H1 (cell line): ENCODE results near the gene GPR135.

Experiments used
- CHD1 ChIP-seq: IDR thresholded peaks from 2 replicates; pipeline ENCODE4 v1.6.1; 2012; ENCODE audit warnings: low read depth, low read length, improper control_type of control experiment
- CHD2 ChIP-seq: IDR thresholded peaks from 2 replicates; pipeline ENCODE4 v1.6.1; 2012; ENCODE audit warnings: low read length, improper control_type of control experiment
- CREB1 ChIP-seq: IDR thresholded peaks from 2 replicates; pipeline ENCODE4 v1.6.1; 2012; ENCODE audit warnings: inconsistent platforms
- HDAC6 ChIP-seq: IDR thresholded peaks from one replicate; pipeline ENCODE4 v1.7.1; 2012; ENCODE audit warnings: low read depth, mild to moderate bottlenecking, inconsistent platforms, low read length, moderate library complexity
- KDM4A ChIP-seq: IDR thresholded peaks from one replicate; pipeline ENCODE4 v1.7.1; 2012; ENCODE audit warnings: low read depth, mild to moderate bottlenecking, moderate library complexity, low read length, inconsistent platforms; ENCODE audit not compliant: severe bottlenecking
- NANOG ChIP-seq: IDR thresholded peaks from 2 replicates; pipeline ENCODE4 v1.6.1; 2011; ENCODE audit warnings: low read length, low read depth, mild to moderate bottlenecking, inconsistent platforms; ENCODE audit not compliant: insufficient read depth, poor library complexity, severe bottlenecking
- POLR2AphosphoS5 ChIP-seq: IDR thresholded peaks from 2 replicates; pipeline ENCODE4 v1.6.1; 2011; ENCODE audit warnings: low read depth, low read length
- RFX5 ChIP-seq: IDR thresholded peaks from 2 replicates; pipeline ENCODE4 v1.6.1; 2011; ENCODE audit warnings: low read depth, low read length, improper control_type of control experiment, borderline replicate concordance
- SP1 ChIP-seq: IDR thresholded peaks from 2 replicates; pipeline ENCODE4 v1.6.1; 2011; ENCODE audit warnings: low read depth, low read length
- TAF7 ChIP-seq: optimal IDR thresholded peaks from 2 replicates; pipeline ENCODE3; 2011; ENCODE audit warnings: low read depth, mild to moderate bottlenecking, inconsistent platforms, low read length, moderate library complexity, borderline replicate concordance
- TF ChIP-seq, protein P1 (sequence below), 3 experiments: IDR thresholded peaks; 1 replicate in 2 of 3; 2 replicates in 1 of 3; pipeline versions ENCODE4 v1.5.1 to v1.6.1; 2011; ENCODE audit warnings: low read length in 3 of 3, mild to moderate bottlenecking in 3 of 3, inconsistent platforms in 2 of 3, low read depth in 1 of 3, moderate library complexity in 1 of 3; ENCODE audit not compliant: insufficient read depth in 1 of 3; ENCODE audit errors: control extremely low read depth in 1 of 3
- TF ChIP-seq, protein P2 (sequence below): IDR thresholded peaks from 2 replicates; pipeline ENCODE4 v1.6.1; 2011; ENCODE audit warnings: low read length, improper control_type of control experiment

GRCh38 chr14:59415836-59416602 is 49.2 kb downstream of the GPR135 start:
- TF ChIP-seq, protein P1, sequence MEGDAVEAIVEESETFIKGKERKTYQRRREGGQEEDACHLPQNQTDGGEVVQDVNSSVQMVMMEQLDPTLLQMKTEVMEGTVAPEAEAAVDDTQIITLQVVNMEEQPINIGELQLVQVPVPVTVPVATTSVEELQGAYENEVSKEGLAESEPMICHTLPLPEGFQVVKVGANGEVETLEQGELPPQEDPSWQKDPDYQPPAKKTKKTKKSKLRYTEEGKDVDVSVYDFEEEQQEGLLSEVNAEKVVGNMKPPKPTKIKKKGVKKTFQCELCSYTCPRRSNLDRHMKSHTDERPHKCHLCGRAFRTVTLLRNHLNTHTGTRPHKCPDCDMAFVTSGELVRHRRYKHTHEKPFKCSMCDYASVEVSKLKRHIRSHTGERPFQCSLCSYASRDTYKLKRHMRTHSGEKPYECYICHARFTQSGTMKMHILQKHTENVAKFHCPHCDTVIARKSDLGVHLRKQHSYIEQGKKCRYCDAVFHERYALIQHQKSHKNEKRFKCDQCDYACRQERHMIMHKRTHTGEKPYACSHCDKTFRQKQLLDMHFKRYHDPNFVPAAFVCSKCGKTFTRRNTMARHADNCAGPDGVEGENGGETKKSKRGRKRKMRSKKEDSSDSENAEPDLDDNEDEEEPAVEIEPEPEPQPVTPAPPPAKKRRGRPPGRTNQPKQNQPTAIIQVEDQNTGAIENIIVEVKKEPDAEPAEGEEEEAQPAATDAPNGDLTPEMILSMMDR (IDR thresholded peaks at IDR 0.05; ENCODE audit: control extremely low read depth in 1 of 3, insufficient read depth in 1 of 3, low read depth in 1 of 3, low read length in 3 of 3): no peak
- TF ChIP-seq POLR2AphosphoS5 (no peak), CHD1 (no peak), NANOG (no peak), TAF7 (no peak), CHD2 (no peak), KDM4A (no peak), CREB1 (no peak), HDAC6 (no peak), RFX5 (no peak), SP1 (no peak)
- TF ChIP-seq, protein P2, sequence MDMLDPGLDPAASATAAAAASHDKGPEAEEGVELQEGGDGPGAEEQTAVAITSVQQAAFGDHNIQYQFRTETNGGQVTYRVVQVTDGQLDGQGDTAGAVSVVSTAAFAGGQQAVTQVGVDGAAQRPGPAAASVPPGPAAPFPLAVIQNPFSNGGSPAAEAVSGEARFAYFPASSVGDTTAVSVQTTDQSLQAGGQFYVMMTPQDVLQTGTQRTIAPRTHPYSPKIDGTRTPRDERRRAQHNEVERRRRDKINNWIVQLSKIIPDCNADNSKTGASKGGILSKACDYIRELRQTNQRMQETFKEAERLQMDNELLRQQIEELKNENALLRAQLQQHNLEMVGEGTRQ: no peak
